Measurements from ENCODE around the gene LRP1. TPM values are rescaled to one million over a fixed set of nuclear protein-coding genes. Genes with fewer than 3 reads are reported as not detected.

LRP1 gene
- total RNA-seq, 1 donor from 2014 or later, result 62.7 TPM

- Mint-ChIP-seq H3K27ac (ENCODE audit: unreplicated experiment) (no peak overlapping the region), H3K9me3 (no peaks in the 10 kb centered on the region), H3K36me3 (ENCODE audit: low read depth) (peaks cover 11% of the 10 kb centered on the region), H3K4me3 (no peak overlapping the region), H3K27me3 (ENCODE audit: low read depth) (no peaks in the 10 kb centered on the region), H3K4me1 (peaks cover 16% of the 10 kb centered on the region)
- no peak for DNase-seq (ENCODE audit: low read depth, low spot score)
- TF ChIP-seq CTCF (conservative IDR thresholded peaks at IDR 0.05), result no peak
Measured at GRCh38 chr12:57260366-57260765, 132.1 kb downstream of the LRP1 start.

DNA sequence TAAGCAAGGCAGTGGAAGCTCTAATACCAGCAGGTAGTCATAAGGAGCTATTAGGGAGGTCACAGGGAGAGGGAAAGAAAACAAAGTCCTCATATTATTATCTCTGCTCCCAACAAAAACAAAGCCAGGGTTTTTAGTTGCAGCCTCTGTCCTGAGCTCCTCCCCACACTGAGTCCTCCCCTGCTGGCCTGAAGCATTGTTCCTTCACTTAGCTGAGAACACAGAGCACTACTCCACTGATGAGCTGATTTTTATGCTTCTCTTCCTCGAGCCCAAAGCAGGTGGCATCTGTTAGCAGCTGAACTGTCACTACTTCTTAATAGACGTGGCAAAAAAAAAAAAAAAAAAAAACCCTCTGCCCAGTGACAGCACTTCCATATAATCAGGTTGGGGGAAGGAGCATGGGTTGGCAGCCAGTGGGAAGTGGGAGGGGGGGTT, 133.2 kb downstream of the LRP1 start:
- Mint-ChIP-seq H3K36me3 (ENCODE audit: low read depth) (peaks cover 3% of the 10 kb centered on the region), H3K4me1 (peaks cover 16% of the 10 kb centered on the region), H3K4me3 (no peak overlapping the region), H3K27me3 (ENCODE audit: low read depth) (no peaks in the 10 kb centered on the region), H3K27ac (ENCODE audit: unreplicated experiment) (no peak overlapping the region), H3K9me3 (no peaks in the 10 kb centered on the region)
- DNase-seq (ENCODE audit: low read depth, low spot score), result no peak
- TF ChIP-seq CTCF (conservative IDR thresholded peaks at IDR 0.05), result no peak

- DNase-seq (ENCODE audit: low read depth, low spot score), result no peak
- TF ChIP-seq CTCF (conservative IDR thresholded peaks at IDR 0.05), result no peak
- H3K9me3 Mint-ChIP-seq, result no peaks in the 10 kb centered on the region
- H3K4me3 Mint-ChIP-seq, result no peak overlapping the region
- H3K4me1 Mint-ChIP-seq, result peaks cover 16% of the 10 kb centered on the region
- H3K36me3 Mint-ChIP-seq (ENCODE audit: low read depth), result peaks cover 8% of the 10 kb centered on the region
- no peaks in the 10 kb centered on the region for H3K27me3 Mint-ChIP-seq (ENCODE audit: low read depth)
- no peak overlapping the region for H3K27ac Mint-ChIP-seq (ENCODE audit: unreplicated experiment)
Measured at GRCh38 chr12:57262126-57262822, 134.0 kb downstream of the LRP1 start.

Small RNA genes within 50 kb of the gene (microRNA-seq; reads per million reads assigned to microRNA genes)
- gene MIR1228, result 23.7 reads per million, percentile 38 among the genes with 10 or more reads in this experiment

Other genes starting within 250 kb of the LRP1 start
- gene SDR9C7, start 194.1 kb upstream of the LRP1 start, total RNA-seq, result not detected in 2 replicates
- 0.34 and 0.44 TPM in 2 replicates for gene RDH16, start 170.9 kb upstream of the LRP1 start, total RNA-seq
- 27.9 and 28.6 TPM in 2 replicates for gene ZBTB39, start 121.9 kb upstream of the LRP1 start, total RNA-seq
- gene TAC3, start 112.0 kb upstream of the LRP1 start, total RNA-seq, result 0.51 TPM in 1 of 2 replicates, not detected in the other
- gene MYO1A, start 78.4 kb upstream of the LRP1 start, total RNA-seq, result 0.25 and 0.40 TPM in 2 replicates
- gene NEMP1, start 49.7 kb upstream of the LRP1 start, total RNA-seq, result 44.0 and 49.6 TPM in 2 replicates
- 58.0 and 61.2 TPM in 2 replicates for gene NAB2, start 39.4 kb upstream of the LRP1 start, total RNA-seq
- 40.2 and 41.7 TPM in 2 replicates for gene STAT6, start 17.1 kb upstream of the LRP1 start, total RNA-seq
- not detected in 2 replicates for gene LRP1-AS, start 19.1 kb downstream of the LRP1 start, total RNA-seq
- gene NXPH4, start 88.3 kb downstream of the LRP1 start, total RNA-seq, result 0.71 and 0.91 TPM in 2 replicates
- gene SHMT2, start 101.2 kb downstream of the LRP1 start, total RNA-seq, result 225 and 230 TPM in 2 replicates
- gene STAC3, start 122.7 kb downstream of the LRP1 start, total RNA-seq, result 3.8 and 4.1 TPM in 2 replicates

Measured in neural crest cell (in vitro differentiated cells).